GM21390 (cell line): ENCODE measurements around the gene NUDT14.

Experiments
- ATAC-seq: cut with Tn5 transposase; IDR thresholded peaks from one replicate; pipeline ENCODE4 v1.9.1; 2021; ENCODE audit not compliant: unreplicated experiment

Gene NUDT14

GRCh38 chr14:105200074-105200473, 19.0 kb upstream of the NUDT14 start:
- ATAC-seq: no peak

- ATAC-seq: no peak
These were observed 18.0 kb upstream of the NUDT14 start for GRCh38 chr14:105199093-105199492.

- ATAC-seq: no peak
These were observed 17.5 kb upstream of the NUDT14 start for GRCh38 chr14:105198588-105198987.

DNA sequence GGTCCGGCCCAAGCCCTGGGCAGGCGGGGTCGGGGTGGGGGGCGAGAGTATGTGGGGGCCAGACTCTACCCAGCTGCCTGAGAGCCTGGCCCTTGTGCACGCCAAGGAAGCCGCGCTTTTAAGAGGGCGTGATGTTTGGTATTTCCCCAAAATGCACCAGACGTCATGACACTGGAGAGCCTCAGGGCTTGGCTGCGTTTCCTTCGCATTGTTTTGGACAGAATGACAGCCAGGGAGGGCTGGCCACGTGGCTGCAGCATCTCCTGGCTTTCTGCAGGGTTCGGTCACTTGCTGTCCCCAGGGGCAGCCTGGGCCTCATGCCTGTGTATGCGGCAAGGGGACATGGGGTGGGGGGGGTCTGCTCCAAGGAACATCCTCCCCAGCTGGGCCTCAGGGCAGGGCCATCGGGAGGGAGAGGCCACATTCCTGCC, 16.1 kb upstream of the NUDT14 start:
- ATAC-seq: no peak

GRCh38 chr14:105196265-105196960, 15.3 kb upstream of the NUDT14 start:
- ATAC-seq: no peak

- ATAC-seq: no peak
These were observed 14.6 kb upstream of the NUDT14 start for GRCh38 chr14:105195522-105196264.

DNA sequence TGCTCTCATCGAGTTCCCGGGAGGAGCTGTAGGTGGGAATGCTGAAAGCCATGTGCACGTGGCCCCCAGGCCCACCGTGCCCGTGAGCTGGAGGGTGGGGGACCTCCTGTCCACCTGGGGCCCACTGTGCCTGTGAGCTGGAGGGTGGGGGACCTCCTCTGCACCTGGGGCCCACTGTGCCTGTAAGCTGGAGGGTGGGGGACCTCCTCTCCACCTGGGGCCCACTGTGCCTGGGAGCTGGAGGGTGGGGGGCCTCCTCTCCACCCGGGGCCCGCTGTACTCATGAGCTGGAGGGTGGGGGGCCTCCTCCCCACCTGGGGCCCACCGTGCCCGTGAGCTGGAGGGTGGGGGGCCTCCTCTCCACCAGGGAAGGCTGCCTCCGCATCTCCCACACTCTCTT, 13.9 kb upstream of the NUDT14 start:
- ATAC-seq: no peak

DNA sequence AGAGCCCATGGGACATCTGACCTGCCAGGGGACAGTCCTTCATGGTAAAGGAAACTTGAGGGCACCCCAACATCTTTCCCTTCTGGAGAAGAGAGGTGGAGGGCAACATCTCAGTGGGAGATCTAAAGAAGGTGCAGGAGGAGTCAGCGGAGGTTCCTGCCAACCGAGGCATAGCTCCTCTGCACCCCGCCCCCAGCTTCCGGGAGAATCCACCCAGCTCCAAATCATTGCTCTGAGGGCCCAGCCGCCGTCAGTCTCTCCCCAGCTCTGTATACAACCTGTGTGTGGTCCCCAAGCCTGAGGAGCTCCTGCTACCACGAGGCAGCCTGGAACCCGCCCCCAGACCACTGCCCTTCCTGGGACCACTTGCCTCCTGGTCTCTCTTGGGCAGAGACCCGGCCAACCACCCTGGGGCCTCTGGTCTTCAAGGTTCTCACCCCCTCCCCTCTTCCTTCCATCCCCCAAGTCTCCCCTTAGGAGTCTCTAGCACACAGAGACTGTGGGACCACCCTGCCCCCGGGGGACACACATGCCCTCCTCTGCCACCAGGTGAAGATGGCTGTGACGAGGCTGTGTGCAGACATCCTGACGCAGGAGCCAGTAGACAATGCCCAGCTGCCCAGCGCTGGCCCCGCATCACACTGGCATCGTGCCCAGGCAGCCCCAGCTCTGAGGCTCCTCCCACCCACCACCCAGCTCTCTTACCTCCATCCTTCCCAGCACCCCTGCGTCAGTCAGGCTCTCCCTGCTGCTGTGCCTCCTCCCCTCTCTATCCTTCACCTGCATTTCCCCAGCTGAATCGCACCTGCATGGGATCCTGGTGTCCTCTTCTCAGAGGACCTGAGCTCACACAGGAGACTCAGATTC, 13.0 kb upstream of the NUDT14 start:
- ATAC-seq: no peak

DNA sequence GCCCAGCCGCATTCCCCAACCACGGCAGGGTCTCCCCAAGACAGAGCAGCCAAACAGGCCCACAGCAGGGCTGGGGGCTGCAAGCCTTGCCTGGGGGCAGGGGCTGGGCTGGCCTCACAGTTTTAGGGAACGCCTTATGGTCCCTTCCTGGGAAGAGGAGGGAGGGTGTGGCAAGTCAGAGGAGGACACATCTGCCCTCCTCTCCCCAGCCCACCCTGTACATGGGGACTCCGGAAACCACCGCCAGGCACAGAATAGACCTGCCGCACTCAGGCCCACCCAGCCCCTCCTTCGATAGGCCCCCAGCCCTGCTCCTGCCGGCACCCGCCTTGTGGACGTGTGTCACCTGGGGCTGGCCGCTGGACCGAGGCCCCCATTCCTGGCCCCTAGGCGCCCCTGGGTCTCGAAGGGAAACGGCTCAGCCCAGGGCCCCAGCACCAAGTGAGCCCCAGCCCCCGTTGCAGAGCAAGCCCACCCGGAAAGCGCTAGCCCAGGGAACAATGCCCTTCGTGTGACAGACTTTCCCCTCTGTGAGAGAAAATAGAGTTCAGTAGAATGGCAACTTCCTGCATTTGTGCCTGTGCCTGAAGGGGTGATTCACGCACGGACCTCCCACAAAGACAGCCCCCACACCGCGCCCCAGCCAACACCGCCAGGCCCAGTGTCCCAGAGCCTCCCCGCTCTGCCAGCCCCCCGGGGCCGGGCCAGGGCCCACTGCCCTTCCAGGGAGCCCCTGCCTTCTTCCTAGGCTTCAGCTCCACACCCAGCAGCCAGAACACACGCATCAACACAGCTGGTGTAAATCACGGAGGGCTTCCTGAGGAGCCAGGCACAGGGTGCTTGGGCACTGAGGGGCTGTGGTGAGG, 12.0 kb upstream of the NUDT14 start:
- ATAC-seq: no peak

DNA sequence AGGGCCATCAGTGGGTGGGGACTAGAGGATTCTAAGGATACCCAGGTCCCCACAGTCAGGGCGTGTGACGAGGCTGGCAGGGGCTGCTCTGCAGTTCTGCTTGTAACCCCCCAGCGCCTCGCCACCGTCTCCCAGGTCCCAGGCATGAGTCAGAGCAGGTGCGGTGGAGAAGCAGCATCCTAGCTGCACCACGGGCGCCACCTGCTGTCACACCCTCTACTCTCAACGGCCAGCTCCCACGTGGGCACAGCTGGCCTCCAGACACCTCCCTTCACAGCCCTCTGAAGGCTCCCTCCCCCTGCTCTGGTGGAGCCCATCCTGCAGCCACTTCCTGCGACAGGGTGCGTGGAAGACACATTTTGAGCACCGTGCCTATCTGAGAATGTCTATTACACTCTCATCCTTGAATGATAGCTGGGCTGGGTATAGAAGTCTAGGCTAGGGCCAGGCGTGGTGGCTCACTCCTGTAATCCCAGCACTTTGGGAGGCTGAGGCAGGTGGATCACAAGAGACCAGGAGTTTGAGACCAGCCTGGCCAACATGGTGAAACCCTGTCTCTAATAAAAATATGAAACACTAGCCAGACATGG, 6.9 kb upstream of the NUDT14 start:
- ATAC-seq: no peak

- ATAC-seq: no peak
These were observed 6.0 kb upstream of the NUDT14 start for GRCh38 chr14:105187116-105187515.

- no peak for ATAC-seq
These were observed 4.9 kb upstream of the NUDT14 start for GRCh38 chr14:105185973-105186372.

DNA sequence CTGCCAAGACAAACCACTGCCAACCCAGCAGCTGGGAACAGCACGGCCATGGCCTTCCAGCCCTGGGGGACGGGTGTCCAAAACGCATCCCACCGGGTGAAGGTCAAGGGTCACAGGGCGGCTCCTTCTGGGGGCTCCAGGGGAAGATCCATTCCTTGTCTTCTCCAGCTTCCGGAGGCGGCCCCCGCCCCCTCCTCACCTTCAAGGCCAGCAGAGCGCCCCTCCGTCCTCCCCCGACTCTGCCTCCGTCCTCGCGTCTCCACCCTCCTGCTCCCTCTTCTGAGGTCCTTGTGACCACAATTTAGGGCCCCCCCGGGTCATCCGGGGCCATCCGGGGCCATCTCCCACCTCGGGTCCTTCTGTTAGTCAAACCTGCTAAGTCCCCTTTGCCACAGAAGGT, 3.9 kb upstream of the NUDT14 start:
- no peak for ATAC-seq

DNA sequence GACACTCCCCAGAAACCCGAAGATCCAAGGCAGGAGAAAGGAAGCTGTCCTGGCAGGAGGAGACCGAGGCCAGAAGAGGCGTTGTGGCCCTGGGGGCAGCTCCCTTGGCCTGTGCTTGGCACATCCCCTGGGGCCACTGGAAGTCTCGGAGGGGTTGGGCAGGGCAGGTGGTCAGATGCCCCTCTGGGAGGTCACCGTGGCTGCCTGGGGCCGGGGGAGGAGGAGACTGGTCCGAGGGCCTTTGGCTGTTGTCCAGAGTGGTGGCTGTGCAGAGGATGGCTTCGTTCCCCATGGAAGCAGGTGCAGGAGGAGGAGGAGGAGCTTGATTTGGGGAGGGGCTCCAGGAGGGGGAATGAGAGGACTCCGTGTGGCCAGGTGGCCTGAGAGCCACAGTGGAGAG, 3.3 kb upstream of the NUDT14 start:
- no peak for ATAC-seq

- ATAC-seq: no peak
These were observed 1.3 kb upstream of the NUDT14 start for GRCh38 chr14:105182296-105183020.

DNA sequence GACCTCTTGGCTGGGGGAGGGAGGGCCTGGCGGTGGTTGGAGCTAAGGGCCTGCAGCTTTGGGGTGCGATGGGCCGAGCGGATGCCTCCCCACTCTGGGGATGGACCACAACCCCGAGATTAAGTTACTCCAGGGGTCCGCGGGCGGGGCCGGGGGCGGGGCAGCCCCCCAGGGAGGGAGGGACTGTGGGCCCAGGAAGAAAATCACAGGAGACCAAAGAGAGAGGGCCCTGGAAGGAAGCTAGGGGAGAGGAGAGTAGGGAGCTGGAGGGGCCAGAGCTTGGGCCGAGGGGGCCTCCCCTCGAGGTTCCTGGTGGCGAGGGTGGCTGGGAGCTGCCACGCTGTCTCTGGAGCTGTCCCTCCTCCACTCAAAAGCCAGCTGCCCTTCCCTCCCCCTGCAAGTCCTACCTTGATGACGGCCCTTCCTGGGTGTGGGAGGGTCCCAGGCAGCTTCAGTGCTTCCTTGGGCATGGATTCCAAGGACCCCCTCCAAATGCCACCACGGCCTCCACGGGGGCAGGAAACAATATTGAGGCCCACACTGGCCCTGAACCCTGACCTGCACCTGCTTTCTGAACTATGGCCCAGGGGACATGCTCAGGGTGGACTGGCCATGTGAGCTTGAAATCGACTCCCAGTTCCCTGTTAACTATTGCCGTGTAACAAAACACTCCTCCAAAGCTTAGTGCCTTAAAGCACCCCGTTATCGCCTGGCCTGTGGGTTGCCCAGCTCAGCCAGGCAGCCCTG, 610 bp upstream of the NUDT14 start:
- ATAC-seq: no peak

DNA sequence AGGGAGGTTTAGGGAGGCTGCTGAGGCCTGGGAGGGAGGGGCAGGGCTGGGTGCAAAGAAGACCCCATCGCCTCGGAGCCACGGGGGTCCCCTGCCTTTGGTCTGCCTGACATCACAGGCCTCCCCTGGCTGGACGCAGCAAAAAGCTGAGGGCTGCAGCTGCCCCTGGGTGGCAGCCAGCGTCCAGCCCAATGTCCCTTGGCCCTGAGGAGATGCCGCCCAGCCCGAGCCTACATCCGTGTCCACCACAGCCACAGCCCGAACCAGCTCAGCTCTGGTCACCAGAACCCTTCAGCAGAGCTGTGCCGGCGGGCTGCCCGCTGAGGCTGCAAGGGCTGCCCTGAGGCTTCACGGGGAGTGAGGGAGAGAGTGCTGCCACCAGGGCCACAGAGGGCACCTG, 1.9 kb downstream of the NUDT14 start:
- no peak for ATAC-seq

GRCh38 chr14:105178868-105179140, 2.3 kb downstream of the NUDT14 start:
- ATAC-seq: no peak
